Left hindlimb (tissue), 1 donor: ENCODE measurements around the gene WDR31.
"Not testable (repeated sequence)": the region's sequence is repeated elsewhere in the genome, so short reads cannot be mapped to it uniquely, and the experiment has no call there.

Experiments
- DNase-seq: peaks from one replicate; pipeline ENCODE4 v3.0.0-alpha.2; 2018

The WDR31 gene

DNA sequence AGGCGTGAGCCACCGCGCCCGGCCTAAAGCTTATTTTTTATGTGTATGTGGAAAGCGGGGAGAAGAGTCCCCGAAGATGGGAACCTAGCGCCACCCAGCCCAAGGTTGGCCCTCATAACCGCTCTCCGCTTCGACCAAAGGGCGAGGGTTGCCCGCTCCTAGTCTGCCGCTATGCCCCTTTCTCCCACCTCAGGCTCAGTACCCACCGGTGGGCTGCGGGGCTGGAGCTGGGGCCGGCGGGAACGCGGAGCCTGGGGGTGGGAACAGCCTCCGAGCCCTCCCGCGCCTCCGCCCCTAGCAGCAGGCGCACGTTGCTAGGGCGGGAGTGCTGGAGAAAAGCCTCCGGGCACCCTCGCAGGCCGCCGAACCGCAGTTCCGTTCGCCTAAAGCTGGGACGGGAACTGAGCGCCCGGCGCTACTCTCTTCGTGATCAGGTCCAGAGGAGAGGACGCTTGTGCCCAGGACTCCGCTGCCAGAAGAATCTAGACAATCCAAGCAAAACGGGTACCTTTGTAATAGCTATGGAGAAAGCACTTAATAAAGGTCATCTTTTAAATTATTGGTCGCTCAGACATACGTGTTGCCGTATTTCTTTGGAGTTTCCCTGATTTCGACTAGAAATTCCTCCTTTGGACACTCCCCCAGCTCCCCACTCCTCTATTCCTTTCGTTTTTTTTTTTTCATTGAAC is at the start of gene WDR31:
Gene WDR31 (minus strand): TSS at position 265 of the 689 bp plus-strand sequence. CDS start 8,253 bp downstream, outside the sequence.
- peak; percentile 92 for DNase-seq

DNA sequence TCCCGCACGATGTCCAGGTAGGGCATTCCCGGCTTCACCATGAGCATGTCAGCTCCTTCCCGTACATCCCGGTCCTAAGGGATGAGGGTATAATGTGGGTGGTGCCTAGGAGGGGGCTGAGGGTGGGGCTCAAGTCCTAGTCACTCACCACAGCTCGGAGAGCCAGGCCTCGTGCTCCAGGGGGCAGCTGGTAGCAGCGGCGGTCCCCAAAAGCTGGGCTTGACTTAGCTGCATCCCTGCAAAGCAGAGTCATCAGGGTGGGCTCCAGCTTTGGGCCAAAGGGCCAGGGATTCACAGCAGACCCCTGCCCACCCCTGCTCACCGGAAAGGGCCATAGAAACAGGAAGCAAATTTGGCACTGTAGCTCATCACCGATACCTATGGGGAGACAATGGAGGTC is 49.4 kb upstream of the WDR31 start:
- no peak for DNase-seq

DNA sequence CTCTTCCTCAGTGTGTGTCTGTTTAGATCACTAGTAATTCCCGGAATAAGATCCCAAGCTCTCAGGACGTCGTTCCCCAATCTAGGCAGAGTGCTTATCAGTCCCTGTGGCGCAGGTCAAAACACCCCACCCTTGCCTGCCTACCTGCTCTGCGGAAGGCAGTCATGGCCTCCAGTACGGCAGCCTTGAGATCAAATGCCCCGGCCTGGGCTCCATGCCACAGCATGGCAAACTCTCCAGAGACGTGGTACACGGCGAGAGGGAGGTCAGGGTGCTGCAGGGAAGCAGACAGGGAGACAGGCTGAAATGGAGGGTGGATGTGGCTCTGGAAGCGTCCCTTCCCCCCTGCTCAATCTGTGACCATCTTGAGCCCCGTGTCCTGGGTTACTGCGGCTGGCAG is 48.8 kb upstream of the WDR31 start:
- no peak for DNase-seq

DNA sequence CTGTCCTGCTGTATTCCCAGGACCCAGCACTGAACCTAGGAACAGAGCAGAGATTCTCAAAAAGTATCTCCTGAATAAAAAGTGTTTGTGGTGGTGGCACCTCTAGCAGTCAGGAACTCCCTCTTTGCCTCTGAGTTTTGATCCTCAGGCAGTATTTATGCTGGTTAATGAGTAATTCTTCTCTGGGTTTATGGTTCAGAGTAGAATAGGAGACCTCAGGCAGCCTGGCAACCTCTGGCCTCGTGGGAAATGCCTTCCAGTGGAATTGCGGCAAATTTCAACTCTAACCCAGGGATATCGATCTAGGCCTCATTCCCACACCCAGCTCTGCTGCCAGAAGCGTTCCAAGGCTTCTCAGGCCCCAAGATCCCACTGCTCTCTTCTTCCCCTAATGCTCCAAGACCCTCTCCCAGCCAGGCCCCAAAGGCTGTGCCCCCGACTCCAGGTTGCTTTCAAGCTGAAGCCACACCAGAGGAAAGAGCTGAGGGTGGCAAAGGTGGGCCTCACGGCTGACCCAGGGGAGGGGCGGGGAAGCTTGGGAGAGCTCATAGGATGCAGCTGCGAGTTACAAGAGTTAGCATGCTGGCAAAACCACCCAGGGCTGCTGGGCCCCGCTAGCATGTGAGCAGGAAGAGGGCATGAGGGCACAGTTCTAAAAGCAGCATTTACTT is 47.6 kb upstream of the WDR31 start:
- DNase-seq = no peak

DNA sequence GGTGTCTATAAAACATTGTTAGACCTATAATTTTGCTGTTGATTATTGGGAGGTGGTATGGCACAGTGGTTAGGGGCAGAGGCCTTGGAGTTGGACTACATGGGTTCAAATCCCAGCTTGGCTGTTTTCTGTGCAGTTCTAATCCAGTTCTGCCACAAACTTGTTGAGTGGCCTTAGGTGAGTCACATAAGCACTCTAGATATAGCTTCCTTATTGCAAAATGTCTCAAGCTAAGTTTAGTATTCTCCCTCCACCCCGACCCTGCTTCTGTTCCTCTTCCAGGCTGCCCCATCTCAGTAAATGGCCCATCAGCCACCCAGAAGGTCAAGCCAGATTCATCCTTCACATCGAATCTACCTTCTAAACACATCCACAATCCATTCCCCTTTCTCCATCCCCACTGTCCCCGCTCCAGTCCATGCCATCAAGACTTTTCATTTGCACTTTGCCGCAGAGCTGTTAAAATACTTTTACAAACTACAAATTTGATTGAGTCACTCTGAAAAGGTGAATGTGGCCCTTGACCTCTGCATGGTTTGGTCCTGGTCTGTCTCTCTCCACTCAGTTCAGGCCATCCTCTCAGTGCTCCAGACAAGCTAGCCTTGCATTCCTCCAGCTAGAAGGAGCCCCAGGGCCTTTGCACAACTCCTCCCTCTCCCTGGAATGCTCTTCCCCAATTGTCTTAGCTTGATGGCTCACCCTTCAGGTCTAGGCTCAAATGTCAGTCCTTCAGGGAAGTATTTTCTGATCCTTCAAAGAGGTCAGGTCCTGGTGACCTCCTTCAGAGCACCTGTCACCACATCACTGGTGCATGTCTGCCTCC is 46.7 kb upstream of the WDR31 start:
- no peak for DNase-seq

DNA sequence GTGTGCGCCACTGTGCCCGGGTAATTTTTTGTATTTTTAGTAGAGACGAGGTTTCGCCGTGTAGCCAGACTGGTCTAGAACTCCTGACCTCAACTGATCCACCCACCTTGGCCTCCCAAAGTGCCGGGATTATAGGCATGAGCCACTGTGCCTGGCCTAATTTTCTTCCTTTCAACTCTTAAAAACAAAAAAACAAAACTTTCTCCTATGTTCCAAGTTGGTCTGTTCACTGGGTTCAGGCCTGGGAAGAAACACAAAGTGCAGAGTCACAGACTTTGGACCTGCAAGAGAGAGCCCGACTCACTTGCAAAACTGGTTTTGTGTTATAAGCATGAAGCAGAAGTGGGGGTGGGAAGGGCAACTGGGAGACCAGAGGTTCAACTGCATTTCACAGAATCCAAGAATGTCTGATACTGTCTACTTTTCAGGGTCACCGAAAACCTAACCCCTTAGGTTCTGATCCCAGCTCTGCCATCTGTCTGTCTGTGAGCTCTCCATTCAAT is 41.9 kb upstream of the WDR31 start:
- no peak for DNase-seq

DNA sequence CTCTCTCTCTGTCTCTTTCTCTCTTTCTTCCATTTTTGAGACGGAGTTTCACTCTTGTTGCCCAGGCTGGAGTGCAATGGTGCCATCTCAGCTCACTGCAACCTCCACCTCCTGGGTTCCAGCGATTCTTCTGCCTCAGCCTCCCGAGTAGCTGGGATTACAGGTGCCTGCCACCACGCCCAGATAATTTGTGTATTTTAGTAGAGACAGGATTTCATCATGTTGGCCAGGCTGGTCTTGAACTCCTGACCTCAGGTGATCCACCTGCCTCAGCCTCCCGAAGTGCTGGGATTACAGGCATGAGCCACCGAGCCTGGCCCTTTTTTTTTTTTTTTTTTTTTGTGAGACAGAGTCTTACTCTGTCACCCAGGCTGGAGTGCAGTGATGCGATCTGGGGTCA is 41.4 kb upstream of the WDR31 start:
- not testable (repeated sequence) for DNase-seq

DNA sequence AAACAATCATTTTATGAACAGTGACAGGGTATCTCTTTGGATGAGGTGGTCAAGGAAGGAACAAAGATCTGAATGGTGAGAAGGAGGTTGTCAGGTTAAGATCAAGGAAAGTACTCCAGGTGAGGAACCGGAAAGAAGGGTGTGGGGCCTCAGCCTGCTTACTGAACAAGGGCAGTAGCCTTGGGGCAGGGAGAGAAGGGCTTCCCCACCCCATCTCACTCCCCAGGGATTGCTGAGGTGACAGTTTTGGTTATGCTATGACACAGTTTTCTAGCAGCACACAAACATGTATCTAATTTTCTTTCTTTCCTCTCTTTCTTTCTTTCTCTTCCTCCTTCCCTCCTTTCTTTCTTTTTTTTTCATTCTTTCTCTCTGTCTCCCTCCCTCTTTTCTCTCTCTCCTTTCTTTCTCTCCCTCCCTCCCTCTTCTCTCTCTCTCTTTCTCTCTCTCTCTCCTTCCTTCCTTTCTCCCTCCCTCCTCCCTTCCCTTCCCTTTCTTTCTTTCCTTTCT is 40.8 kb upstream of the WDR31 start:
- no peak for DNase-seq

DNA sequence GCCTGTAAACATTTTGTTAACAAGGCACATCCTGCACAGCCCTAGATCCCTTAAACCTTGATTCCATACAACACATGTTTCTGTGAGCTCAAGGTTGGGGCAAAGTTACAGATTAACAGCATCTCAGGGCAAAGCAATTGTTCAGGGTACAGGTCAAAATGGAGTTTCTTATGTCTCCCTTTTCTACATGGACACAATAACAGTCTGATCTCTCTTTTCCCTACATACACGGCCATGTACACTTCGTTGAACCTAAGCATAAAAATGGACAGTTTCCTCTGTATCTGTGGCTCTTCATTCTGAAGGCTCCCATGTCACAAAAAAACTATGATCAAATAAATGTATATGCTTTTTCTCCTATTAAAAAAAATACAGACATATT is 39.7 kb upstream of the WDR31 start:
- not testable (repeated sequence) for DNase-seq

DNA sequence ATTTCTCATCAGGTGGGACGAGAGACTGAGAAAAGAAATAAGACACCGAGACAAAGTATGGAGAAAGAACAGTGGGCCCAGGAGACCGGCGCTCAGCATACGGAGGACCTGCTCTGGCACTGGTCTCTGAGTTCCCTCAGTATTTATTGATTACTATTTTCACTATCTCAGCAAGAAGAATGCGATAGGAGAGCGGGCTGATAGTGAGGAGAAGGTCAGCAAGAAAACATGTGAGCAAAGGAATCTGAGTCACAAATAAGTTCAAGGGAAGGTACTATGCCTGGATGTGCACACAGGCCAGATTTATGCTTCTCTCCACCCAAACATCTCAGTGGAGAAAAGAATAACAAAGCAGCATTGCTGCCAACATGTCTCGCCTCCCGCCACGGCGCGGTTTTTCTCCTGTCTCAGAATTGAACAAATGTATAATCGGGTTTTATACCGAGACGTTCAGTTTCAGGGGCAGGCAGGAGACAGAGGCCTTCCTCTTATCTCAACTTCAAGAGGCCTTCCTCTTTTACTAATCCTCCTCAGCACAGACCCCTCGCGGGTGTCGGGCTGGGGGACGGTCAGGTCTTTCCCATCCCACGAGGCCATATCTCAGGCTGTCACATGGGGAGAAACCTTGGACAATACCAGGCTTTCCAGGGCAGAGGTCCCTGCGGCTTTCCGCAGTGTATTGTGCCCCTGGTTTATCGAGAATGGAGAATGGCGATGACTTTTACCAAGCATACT is 39.2 kb upstream of the WDR31 start:
- DNase-seq = not testable (repeated sequence)

DNA sequence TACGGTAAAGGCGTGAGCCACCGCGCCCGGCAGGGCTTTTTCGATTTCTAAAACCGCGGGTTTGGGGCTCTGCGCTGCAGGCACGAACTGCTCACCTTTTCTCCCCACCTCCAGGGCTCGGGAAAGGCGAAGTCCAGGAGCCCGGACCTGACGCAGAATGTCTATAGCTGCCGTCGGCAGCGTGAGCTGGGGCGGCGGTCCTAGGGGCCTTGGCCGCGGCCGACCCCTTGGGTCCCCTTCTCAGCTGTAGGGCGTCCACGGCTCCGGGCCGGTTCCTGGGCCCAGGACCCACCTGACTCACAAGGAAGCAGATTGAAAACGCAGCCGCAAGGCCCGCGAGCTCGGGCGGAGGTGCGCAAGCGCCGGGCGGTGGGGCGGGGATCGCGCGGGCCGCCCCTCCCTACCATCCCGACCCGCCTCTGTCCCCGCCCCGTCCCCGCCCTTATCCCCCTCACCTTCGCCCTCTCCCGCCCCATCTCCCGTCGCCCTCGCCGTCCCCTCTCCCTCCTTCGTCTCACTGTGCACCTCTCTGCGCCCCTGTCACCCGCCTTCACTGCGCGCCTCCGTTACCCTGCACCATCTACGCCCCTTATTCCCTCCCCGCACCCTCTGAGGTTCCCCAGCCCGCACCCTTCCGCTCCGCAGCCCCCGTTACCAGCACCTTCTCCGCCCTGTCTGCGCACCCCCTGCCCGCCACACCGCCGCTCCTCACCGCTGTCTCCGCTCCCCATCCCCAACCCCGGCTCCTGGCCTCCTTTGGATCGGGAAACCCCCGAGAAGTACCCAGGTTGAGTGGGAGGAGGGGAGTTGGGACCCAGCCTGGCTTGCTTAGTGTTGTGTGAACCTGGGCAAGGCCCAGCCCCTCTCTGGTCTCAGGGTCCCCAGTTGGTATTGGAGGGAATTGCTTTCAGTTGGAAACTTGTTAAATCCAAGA is 36.8 kb upstream of the WDR31 start, which contains the start of gene HDHD3:
Gene HDHD3 (minus strand): TSS at position 353 of the 934 bp plus-strand sequence. CDS start 2,632 bp downstream, outside the sequence.
- DNase-seq = peak; percentile 78

DNA sequence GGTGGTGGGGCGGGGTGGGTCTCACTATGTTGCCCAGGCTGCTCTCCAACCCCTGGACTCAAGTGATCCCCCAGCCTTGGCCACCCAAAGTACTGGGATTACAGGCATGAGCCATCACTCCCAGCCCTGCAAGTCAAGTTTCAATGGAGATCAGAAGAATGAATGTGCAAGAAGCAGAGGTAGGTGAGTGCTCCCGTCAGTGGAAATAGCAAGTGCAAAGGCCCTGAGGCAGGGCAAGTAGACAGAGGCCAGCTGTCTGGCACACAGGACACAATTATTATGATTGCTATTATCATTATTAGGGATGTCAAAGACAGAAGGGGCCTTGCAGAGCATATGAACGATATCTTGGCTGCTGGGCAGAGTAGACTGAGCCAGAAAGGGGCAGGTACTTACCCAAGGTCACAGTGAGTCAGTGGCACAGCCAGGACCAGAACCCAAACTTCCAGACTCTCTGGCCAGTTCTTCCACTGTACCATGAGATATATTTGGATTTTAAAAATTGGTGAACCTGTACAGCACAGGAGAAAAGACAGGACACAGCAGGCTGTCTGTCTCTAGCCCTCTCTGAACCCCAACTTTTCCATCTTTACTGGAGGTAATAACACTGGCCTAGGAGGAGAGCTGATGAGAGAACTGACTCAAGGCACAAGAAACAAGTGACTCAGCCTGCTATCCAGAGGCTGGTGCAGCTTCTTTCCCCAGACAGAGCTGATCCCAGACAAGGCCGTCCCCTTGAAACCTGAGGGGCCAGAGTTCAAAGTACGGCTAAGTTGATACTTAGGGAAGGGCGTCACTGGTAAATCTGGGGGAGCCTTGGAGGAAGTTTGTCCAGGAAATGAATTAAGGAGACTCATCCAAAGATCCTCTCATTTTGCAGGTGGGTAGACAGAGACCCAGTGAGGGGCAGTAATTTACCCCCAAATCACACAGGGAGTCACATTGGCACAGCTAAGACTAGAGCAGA is 35.3 kb upstream of the WDR31 start:
- no peak for DNase-seq

DNA sequence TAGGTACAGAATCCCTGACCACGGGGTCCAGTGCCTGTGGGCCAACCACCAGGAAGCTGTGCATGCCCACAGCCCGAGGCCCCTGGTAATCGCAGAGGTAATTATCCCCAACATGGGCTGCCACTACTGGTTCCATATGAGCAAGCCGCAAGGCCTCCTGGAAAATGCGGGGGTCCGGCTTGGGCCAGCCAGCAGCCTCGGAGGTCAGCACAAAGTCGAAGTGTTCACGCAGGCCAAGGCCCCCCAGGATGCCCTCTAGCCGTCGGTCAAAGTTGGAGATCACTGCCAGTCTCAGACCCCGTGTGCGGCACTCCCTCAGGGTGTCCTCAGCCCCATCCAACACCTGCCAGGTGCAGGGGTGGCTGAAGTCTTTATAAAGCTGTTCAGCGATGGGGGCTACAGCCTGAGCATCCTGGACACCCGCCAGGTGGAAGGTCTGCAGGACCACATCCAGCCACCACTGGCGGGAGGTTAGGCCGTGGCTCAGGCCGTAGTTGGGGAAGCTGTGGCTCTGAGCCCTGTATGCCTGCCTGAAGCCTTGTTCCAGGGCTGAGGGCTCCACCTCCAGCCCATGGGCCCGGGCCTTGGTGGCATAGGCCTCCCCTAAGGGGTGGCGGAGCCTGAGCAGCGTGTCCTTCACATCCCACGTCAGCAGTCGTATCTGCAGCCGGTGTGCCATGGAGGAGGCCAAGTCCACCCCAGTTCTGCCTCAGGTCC is 33.8 kb upstream of the WDR31 start:
- no peak for DNase-seq

DNA sequence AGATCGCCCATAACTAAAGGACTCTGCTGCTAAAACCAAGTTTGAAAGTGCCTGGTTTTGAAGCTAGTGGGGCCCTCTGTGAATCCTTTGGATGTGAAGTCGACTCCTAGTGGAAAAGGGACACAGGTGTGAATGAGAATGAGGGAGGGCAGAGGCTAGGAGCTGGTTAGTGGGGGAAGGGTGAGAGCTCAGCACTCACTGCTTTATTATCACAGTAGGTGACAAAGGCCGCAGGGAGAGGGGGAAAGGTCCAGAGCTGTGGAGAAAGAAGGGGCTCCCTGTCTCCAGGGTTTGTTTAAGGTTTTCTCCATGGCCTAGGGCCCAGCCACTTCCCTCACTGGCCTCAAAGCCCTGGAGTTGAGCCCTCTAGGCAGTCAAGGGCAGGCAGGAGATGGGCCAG is 33.2 kb upstream of the WDR31 start:
- DNase-seq = no peak

DNA sequence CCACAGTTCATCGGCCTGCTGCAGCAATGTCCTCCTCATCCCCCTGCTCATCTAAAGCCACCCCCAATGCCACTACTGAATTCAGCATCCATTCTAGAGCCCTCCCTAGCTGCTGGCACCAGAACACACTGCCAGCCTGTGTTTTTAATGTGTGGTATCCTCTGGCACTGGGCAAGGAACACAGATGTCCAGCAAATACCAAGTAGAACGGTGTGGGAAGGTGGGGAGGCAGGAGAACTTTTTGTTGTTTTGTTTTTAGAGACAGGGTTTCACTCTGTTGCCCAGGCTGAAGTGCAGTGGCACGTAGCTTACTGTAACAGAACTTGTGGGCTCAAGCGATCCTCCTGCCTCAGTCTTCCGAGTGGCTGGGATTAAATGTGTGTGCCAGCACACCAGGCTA is 32.0 kb upstream of the WDR31 start:
- DNase-seq = no peak

DNA sequence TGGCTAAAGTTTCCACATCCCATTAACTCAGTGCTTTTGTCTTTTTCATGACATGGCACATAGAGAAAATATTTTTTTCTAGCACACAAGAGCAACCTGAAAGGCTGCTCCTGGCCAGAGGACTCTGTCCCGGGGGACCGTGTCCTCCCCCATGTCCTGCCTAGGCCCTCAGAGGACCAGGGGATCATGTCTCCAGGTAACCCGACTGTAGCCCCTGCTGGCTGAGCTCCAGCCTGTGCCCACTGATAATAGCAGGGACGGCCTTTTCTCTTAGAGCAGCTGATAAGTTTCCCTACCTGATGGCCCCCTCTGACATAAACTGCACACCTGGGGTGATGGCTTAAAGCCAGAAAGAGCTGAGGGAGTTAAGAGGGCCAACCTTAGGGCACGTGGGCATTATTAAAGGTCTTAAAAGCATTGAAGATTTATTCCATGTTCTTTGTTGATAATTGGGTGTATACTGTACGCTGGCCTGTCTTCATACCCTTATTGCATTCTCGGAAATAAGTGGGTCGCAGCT is 30.8 kb upstream of the WDR31 start:
- DNase-seq = no peak

DNA sequence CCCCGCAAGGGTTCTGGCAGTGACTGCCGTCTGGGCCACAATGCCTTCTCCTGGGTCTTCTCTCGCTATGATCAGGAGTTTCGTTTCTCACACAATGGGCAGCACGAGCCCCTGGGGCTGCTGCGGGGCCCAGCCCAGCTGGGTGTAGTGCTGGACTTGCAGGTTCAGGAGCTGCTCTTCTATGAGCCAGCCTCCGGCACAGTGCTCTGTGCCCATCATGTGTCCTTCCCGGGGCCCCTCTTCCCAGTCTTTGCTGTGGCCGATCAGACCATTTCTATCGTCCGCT is 29.7 kb upstream of the WDR31 start:
- DNase-seq = no peak

DNA sequence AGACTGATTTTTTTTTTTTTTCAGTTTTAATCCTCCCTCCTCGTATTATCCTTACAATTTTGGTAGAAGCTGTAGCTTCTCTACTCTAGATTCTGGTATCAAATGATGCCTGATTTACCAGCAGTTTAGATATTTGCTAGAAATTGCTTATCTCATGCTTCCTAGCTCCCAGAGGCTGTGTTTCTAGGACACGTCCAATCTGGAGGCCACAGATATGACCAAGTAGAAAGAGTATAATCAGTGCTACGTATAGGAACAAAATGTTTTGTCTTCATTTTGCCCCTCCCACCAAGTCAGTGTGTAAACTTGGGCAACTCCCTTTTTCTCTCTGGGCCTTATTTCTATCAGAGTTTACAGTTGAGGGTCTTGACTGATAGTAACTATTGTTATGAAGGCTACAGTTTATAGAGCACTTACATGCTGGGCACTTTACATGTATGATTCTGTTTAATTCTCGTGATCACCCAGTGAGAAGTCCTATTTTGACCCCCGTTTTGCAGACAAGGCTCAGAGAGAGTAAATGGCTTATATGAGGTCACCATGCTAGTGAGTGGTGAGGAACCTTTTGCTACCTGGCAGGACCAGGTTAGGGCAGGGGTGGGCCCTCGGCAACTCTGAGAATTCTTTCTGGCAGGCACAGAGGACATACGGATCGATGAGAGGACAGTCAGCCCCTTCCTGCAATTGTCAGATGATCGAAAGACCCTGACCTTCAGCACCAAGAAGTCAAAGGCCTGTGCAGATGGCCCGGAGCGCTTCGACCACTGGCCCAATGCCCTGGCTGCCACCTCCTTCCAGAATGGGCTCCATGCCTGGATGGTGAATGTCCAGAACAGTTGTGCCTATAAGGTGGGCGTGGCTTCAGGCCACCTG is 29.1 kb upstream of the WDR31 start:
- DNase-seq = no peak
